Astrocyte of the spinal cord (primary cell): ENCODE measurements around the gene SETD4.

ENCODE experiments used
- DNase-seq: peaks from one replicate; pipeline ENCODE4 v3.0.0; 2011; ENCODE audit warnings: low read depth, low spot score
- H3K4me3 ChIP-seq: 2 replicates; pipeline ENCODE4 v1.5.1; 2011; ENCODE audit warnings: low read depth, mild to moderate bottlenecking, low read length, moderate library complexity
- in situ Hi-C: cut with HindIII; loops from 2 replicates; pipeline ENCODE4 v1.10.0; 2017; ENCODE audit warnings: low sequenced_read_pairs
- TF ChIP-seq, protein P1 (sequence below): IDR thresholded peaks from 2 replicates; pipeline ENCODE4 v1.5.1; 2012; ENCODE audit warnings: low read depth, mild to moderate bottlenecking, low read length, inconsistent platforms

Gene SETD4, protein sequence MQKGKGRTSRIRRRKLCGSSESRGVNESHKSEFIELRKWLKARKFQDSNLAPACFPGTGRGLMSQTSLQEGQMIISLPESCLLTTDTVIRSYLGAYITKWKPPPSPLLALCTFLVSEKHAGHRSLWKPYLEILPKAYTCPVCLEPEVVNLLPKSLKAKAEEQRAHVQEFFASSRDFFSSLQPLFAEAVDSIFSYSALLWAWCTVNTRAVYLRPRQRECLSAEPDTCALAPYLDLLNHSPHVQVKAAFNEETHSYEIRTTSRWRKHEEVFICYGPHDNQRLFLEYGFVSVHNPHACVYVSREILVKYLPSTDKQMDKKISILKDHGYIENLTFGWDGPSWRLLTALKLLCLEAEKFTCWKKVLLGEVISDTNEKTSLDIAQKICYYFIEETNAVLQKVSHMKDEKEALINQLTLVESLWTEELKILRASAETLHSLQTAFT

DNA sequence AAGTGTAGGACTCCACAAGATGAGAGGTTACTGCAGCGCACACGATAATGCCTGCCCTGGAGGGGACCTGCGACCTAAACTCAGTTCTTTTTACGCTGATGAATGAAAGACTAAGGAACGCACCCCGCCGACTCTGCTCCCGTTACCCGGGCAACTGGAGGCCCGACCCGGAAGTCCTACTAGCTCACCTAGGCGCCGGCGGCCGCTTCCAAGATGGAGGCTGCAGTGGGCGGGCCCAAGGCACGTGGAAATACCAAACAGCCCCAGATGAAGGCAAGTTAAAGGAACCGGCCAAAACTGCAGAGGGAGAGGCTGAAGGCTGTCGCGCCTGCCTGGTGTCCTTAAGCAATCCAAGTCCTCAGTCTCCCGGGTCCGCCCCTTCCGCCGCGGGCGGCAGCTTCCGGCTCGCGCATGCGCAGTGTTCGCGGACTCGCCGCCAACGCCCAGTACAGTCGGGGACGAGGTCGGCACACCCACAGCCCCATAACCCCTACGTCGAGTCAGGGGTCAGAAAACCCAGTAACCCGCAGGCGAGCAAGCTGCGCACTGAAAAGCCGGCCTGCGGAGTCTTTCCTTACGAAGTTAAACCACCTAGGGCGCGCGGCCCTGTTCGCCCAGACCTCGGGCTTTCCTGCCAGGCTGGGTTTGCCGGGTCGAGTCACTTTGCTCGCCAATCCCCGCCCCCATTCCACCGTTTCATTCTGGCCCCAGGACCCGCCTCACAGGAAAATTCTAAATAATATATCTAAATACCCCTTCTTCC lies at the start of gene SETD4:
Gene SETD4 (minus strand): TSS at position 368 of the 763 bp plus-strand sequence. CDS start 1,638 bp downstream, outside the sequence.
- peak; percentile 93 for DNase-seq
- H3K4me3 ChIP-seq = peak within 1 kb of the TSS; percentile 73
- in situ Hi-C loops = no loop called here
- TF ChIP-seq, protein P1, sequence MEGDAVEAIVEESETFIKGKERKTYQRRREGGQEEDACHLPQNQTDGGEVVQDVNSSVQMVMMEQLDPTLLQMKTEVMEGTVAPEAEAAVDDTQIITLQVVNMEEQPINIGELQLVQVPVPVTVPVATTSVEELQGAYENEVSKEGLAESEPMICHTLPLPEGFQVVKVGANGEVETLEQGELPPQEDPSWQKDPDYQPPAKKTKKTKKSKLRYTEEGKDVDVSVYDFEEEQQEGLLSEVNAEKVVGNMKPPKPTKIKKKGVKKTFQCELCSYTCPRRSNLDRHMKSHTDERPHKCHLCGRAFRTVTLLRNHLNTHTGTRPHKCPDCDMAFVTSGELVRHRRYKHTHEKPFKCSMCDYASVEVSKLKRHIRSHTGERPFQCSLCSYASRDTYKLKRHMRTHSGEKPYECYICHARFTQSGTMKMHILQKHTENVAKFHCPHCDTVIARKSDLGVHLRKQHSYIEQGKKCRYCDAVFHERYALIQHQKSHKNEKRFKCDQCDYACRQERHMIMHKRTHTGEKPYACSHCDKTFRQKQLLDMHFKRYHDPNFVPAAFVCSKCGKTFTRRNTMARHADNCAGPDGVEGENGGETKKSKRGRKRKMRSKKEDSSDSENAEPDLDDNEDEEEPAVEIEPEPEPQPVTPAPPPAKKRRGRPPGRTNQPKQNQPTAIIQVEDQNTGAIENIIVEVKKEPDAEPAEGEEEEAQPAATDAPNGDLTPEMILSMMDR = no peak

DNA sequence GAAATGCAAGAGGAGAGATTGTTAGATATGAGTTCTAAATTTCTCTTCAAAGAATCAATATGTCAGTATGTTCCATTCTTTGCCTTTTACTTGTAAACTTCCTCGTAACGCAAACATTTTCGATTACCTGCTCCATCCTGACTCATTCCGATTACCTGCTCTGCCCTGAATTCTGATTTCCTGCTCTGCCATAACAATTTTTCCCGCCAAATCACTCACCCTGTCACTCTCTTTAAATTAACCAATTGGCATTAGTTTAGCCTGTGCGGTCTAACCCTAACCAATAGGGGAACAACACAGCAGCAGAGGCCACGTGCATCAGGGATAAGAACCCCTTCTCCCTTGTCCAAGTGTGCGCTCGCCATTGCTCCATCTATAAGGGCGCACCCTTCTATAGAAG lies 49.5 kb upstream of the SETD4 start:
- TF ChIP-seq, protein P1 = no peak
- in situ Hi-C loops = no loop called here

DNA sequence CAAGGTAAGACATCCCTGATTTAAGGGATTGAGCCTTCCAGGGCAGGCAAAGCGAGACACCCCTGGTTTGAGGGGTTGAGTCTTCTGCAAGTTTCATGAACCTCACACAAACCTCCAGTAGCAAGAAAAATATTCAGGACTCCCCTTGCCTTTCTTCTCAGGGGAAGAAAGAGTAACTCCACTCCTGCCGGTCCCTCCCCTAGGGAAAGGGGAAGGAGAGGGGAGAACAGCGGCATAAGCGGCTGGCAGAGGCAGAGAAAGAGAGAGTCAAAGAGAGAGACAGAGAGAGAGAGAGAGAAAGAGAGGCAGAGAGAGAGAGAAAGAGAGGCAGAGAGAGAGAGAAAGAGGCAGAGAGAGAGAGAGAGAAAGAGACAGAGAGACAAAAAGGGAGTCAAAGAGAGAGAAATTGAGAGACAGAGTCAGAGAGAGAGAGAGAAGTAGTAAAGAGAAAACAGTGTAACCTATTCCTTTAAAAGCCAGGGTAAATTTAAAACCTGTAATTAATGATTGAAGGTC lies 45.1 kb upstream of the SETD4 start:
- H3K4me3 ChIP-seq = peak overlapping the region; percentile 24
- in situ Hi-C loops = no loop called here

More for the DNA sequence above, 49.5 kb upstream of the SETD4 start:
- DNase-seq = no peak
- no peak overlapping the region for H3K4me3 ChIP-seq

DNA sequence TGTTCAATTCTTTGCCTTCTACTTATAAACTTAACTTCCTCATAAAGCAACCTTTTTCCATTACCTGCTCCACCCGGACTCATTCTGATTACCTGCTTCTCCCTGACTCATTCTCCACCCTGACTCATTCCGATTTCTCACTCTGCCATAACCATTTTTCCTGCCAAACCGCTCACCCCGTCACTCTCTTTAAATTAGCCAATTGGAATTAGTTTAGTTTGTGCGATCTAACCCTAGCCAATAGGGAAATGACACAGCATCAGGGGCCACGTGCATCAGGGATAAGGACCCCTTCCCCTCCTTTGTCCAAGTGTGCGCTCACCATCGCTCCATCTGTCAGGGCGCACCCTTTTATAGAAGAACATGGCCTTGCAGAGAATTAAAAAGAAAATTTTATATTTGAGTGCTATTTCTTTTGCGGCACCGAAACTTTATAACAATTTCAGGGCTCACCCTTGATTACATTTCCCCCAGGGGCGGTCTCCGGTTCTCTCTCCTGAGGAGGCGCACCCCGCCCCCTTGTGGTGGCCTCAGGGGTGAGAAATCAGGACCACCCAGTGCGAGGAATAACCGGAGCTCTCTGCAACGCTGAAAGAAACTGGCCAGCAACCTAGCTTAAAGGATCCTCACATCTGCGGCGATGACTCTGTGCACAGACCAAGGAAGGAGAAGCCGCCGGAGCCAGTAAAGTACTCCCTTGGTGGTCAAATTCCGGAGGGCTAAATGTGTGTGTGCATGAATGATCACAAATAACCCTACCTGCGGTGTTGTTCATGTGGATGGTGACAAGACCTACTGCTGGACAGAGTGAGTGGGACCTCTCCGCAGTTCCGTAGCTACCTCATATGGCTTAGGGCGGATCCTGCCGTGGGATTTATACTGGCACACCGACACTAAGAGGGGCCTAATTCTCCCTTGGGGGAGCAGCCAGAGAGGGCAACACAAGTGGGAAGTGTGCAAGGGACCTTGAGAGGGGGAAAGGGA lies 44.3 kb upstream of the SETD4 start:
- in situ Hi-C loops = no loop called here
- H3K4me3 ChIP-seq = peak overlapping the region; percentile 24
- peak; percentile 58 for DNase-seq
- TF ChIP-seq, protein P1 = peak; percentile 63

More for the DNA sequence above, 45.1 kb upstream of the SETD4 start:
- TF ChIP-seq, protein P1 = no peak
- DNase-seq = no peak

DNA sequence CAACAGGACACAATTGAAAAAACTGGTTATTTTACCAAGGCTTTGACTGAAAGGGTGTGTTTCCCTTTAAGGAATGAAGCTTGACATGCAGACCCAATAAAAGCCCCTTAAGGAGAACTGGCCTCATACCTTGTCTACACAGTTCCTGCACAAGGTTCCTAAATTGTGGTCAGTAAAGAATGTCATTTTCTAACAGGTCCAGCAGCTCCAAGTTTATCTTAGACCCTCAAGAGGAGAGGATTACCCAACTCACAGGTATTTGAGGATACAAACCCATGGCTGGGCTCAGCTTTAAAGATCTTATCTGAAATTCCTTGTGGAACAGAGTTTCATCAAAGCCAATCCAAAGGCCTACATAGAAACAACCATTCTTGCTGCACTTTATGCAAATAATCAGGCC lies 43.1 kb upstream of the SETD4 start:
- in situ Hi-C loops = no loop called here
- H3K4me3 ChIP-seq = no peak overlapping the region
- DNase-seq = no peak
- TF ChIP-seq, protein P1 = no peak
